Mesenteric fat pad (tissue), 1 donor: ENCODE data around the gene DTX2. TPM values are rescaled to one million over a fixed set of nuclear protein-coding genes. Genes with fewer than 3 reads are reported as not detected.
"Not testable (repeated sequence)": the region's sequence is repeated elsewhere in the genome, so short reads cannot be mapped to it uniquely, and the experiment has no call there.

Experiments
- DNase-seq: peaks from one replicate; pipeline ENCODE4 v3.0.0-alpha.2; 2020; ENCODE audit warnings: low spot score
- total RNA-seq: library from RNA; stranded (reverse); fragmentation: NEBNext Ultra II Directional; extraction: Animal tissue kit (Norgen Biotek cat#: 25700); gene quantifications from one replicate; pipeline ENCODE4 v1.2.1, GENCODE V29; 2021
- donor health status: DM: yes; HTN: yes; CAD: no.

Gene DTX2
- total RNA-seq, 1 donor from 2014 or later = 35.0 TPM

DNA sequence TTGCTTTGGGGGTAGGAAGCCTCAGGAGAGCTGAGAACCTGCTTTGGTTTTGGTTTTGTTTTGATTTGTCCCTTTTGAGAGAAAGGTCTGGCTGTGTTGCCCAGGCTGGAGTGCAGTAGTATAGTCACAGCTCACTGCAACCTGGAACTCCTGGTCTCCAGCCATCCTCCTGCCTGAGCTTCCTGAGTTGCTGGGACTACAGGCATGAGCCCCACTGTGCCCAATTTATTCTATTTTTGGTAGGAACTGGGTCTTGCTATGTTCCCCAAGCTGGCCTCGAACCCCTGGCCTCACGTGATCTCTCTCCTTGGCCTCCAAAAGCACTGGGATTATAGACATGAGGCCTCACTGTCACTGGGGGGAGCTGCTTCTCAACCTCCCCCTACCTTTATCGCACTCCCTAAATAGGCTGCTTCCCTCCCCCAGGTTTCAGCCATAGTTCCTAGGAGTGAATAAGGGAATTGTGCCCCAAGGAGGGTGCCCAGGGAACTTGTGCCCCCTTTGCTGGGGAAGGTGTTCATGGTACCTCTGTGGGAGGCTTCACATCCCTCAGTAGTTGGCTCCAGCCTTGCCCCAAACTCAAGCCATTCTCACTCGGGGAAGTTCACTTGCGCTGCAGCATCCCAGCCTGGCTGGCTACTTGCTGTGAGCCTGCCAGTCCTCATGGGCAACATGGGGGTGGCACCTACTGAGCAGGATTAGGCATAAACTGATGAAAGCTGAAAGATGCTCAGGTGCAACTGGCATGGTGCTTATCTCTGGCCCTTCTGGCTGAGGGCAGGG lies 18.7 kb upstream of the DTX2 start:
- DNase-seq = peak; percentile 51

- not testable (repeated sequence) for DNase-seq
Observed at GRCh38 chr7:76443846-76444245, 17.7 kb upstream of the DTX2 start.

GRCh38 chr7:76445577-76446008 lies 15.9 kb upstream of the DTX2 start:
- DNase-seq = not testable (repeated sequence)

DNA sequence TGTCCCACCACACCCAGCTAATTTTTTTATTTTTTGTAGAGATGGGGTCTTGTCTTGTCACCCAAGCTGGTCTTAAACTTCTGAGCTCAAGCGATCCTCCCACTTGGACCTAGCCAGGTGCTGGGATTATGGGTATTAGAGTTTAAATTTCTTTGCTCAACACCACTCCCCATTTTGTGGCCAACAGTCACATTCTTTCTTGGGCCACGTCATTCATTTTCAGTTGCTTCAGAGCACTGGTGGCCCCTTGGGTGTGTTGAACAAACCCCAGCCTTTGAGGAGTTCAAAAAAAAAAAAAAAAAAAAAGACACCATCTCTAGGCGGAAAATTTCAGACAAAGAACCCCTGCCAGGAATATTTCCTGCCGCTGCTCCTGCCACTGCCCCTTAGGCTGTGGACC lies 4.5 kb upstream of the DTX2 start:
- not testable (repeated sequence) for DNase-seq

- DNase-seq = not testable (repeated sequence)
Observed at GRCh38 chr7:76458504-76458903, 3.0 kb upstream of the DTX2 start.

DNA sequence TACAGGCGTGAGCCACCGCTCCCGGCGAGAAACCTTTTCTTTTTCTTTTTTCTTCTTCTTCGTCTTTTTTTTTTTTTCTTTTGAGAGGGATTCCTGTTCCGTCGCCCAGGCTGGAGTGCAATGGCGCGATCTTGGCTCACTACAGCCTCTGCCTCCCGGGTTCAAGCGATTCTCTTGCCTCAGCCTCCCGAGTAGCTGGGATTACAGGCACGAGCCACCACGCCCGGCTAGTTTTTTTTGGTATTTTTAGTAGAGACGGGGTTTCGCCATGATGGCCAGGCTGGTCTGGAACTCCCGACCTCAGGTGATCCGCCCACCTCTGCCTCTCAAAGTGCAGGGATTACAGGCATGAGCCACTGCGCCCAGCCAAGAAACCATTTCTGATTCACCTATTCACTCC lies 742 bp upstream of the DTX2 start:
- not testable (repeated sequence) for DNase-seq

DNA sequence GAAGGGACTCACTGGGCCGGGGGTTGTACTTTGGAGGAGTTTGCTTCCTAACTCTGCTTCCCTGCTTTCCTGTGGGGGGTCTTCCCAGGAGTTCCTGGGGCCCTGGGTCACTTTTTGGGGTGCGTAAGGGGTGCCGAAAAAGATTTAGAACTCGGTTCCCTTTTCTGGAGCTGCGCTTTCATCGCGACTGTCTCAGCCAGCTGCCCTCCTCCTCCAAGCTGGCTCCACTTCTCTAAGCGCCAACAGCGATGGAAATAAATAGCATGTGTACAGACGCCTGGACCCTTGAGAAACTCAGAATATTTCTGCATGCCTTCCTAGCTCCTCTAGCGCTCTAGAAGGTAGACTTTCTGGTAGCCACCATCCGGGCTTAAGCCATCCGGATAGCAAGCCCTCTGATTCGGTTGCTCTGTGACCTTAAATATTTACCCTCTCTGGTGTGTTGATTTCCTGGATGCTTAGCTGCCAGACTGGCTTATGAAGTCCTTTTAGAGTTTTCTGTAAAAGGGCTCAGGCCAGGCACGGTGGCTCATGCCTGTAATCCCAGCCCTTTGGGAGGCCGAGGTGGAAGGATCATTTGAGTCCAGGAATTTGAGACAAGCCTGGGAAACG lies 868 bp downstream of the DTX2 start:
- DNase-seq = not testable (repeated sequence)

GRCh38 chr7:76464959-76465358 lies 3.5 kb downstream of the DTX2 start:
- DNase-seq = not testable (repeated sequence)

DNA sequence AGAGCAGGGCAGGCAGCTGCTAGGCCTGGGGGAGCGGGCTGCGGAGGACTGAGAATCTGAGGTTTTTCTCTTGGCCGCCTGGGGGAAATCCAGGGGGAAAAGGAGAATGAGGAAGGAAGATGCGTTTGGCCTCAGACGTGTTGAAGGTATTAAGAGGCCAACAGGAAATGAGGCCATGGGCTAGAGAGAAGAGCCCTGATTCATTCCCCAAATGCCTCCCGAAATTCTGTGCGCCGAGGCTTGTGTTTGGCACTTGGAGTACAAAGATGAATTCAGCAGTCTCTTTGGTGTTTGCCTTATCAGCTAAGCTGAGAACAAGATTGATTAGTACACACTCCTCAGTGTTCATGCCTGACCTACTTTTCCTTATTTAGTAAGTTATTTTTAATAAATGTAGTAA lies 4.4 kb downstream of the DTX2 start:
- DNase-seq = not testable (repeated sequence)

DNA sequence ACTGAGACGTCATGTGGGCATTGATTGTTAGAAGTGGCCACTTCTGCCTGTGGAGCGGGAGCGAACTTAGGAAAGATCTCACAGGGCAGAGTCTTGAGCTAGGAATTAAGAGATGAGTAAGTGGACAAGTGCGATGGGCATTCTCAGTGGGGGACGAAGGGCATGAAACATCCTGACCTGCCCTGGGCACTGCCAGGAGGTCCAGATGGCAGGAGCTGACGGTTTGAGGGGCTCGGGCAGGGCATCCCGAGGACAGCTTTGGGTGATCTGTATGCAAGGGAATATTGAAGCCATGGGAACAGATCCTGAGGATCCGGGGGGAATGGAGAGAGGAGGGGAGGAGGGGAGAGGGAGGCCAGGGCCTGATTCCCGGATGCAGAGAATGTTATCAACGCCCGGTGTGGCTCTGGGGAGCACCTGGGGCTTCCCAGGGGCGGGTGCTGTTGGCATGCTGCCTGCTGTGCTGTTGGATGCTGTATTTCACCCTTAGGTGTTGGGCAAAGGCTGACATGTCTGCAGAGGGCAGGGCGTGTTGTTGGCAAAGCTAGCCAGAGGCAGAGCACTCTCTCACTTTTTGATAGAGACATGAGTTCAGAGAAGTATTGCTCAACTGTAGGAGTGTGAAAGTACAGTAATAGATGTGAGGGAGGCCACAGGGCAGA lies 6.4 kb downstream of the DTX2 start:
- DNase-seq = not testable (repeated sequence)

DNA sequence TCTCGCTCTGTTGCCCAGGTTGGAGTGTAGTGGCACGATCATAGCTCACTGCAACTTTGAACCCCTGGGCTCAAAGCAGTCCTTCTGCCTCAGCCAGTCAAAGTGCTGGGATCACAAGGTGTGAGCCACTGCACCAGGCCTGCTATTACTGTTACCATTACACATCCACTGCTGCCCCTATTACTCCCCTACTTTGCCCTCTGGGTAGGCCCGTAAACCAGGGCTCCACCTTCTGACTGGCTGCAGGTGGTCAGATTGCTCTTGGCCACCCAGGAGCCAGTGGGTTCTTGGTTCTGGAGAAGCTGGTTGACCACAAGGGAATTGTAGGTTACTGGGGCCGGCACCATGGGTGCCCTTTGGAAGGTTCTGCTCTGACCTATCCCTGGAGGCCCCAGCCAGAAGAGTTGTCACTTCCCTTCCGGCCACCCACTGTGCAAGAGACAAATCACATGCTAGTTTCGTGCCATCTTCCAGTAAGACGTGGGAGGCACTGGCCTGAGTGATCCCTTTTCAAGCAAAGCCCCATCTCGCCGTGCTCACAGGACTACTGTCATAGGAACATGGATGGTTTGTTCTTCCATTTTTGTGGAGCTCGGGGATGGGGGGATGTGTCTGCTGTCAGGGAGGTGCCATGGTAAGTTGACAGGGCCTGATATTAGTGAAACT lies 10.2 kb downstream of the DTX2 start:
- not testable (repeated sequence) for DNase-seq

- DNase-seq = not testable (repeated sequence)
Observed at GRCh38 chr7:76473097-76473496, 11.6 kb downstream of the DTX2 start.

DNA sequence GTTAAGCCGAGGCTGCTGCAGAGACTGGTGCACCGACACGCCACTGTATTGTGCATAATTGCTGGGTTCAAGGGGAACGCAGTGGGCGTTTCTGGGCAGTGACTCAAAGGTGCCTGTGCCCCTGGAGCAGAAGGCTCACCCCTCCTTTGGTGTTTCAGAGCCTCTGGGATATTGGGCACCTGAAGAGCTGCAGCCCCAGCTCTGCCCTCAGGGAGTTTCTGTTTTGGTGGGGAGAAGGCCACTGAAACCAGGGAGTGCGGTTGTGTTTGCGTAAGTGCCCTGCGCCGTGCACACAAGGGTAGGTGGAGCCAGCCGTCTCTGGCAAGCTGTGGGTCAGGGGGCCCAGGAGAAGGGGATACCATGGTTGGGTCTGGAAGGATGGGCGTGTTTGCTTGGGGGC lies 14.8 kb downstream of the DTX2 start:
- DNase-seq = not testable (repeated sequence)

DNA sequence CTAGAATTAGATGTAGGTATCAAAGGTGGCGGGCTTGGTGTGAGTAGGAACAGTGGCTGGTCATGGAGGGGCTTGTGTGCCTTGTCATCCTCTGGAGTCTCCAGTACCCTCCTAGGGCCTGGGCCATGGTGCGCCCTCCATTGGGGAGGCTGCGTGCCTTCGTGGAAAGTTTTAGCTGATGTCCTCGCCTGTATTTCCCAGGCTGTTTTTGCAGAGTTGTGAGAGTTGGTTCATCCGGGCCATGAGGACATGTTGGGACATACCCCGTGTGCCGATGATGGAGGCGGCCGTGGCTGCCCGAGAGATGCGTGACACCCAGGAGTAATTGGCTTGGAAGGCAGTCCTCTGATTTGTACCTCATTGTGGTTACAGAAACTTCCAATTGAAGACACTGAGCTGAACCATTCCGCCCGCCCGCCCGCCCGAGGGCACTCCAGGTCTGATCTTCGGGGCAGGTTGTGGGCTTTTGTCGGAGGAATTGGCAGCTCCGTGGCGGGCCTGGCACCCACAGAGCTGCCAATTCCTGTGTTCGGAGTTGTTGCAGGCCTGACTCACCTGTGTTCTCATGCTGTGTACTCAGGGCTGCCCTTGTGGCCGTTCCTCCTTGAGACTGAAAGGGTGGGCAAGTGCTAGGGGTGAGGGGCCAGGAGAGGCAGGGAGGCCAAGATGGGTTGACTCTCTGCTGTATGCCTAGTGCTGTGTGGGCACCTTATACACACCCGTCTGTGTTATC lies 15.4 kb downstream of the DTX2 start:
- DNase-seq = not testable (repeated sequence)

DNA sequence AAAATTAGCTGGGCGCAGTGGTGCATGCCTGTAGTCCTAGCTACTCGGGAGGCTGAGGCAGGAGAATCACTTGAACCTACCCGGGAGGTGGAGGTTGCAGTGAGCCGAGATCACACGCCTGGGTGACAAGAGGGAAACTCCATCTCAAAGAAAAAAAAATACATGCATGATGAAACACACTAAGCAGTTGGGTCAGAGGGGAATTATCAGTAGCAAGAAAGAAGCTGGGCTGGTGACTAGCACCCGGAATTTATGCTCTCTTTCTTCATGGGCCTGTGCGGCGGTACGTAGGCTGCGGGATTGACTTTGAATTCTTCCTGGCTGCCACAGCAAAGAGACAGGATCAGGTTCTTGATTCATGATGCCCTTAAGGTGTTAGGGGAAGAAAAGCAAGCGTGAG lies 18.1 kb downstream of the DTX2 start:
- DNase-seq = not testable (repeated sequence)

GRCh38 chr7:76480403-76481253 lies 19.1 kb downstream of the DTX2 start:
- DNase-seq = not testable (repeated sequence)

DNA sequence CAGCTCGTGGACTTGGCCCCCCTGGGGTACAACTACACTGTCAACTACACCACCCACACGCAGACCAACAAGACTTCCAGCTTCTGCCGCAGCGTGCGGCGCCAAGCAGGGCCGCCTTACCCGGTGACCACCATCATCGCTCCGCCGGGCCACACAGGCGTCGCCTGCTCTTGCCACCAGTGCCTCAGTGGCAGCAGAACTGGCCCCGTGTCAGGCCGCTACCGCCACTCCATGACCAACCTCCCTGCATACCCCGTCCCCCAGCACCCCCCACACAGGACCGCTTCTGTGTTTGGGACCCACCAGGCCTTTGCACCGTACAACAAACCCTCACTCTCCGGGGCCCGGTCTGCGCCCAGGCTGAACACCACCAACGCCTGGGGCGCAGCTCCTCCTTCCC lies 21.2 kb downstream of the DTX2 start:
- not testable (repeated sequence) for DNase-seq

DNA sequence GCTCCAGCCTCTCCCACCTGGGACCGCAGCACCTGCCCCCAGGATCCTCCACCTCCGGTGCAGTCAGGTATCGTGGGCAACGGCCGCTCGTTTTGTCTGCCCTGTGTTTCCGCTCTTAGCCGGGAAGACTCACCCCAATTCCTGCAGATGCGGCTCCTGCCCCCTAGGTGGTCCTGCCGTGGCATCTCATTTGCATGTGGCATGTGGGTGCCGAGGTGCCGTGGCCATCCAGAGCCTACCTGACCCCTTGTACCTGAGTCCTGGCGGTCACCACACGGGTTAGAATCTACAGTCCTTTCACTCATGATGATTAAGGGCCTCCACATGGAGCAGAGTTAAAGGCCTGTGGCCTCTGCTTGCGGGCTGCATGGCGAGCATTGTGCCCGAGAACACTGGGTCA lies 21.6 kb downstream of the DTX2 start:
- DNase-seq = not testable (repeated sequence)

GRCh38 chr7:76484456-76484855 lies 22.9 kb downstream of the DTX2 start:
- not testable (repeated sequence) for DNase-seq
